CD4-positive, alpha-beta T cell (primary cell): ENCODE measurements around the gene NACC2. TPM values are rescaled to one million over a fixed set of nuclear protein-coding genes. Genes with fewer than 3 reads are reported as not detected.
A peak's percentile ranks its signal among the peaks of the same experiment; 100 is the strongest.

Experiments used
- ATAC-seq: fragments of 200-7000 bp; cut with Tn5 transposase; one replicate; pipeline ENCODE4 v1.10.0; 2022; ENCODE audit warnings: mild to moderate bottlenecking; ENCODE audit not compliant: poor library complexity
- CTCF ChIA-PET: fragments of 350-600 bp; sonication (Branson Sonifier 250); formaldehyde crosslinking; loops from one replicate; lab custom pipeline; 2021; ENCODE audit warnings: antibody characterized with exemption, inconsistent platforms; lab: Charles Lee
- POLR2A ChIA-PET: fragments of 350-600 bp; sonication (Branson Sonifier 250); formaldehyde crosslinking; loops from one replicate; lab custom pipeline; 2021; ENCODE audit warnings: antibody characterized with exemption, inconsistent platforms; lab: Charles Lee
- DNase-seq, 14 experiments: peaks; one replicate each; pipeline ENCODE4 v3.0.0-alpha.2; 2013 to 2020; ENCODE audit warnings: mixed read lengths in 2 of 14
- H3K27ac ChIP-seq, 2 donors: one replicate each; pipeline versions ENCODE4 v1.5.1 to v1.7.0; 2013; ENCODE audit warnings: low read length in 2 of 2, low read depth in 1 of 2, mild to moderate bottlenecking in 1 of 2
- H3K27me3 ChIP-seq, 2 experiments: 1 replicate in 1 of 2; 2 replicates in 1 of 2; pipeline versions ENCODE4 v1.6.1 to v1.7.0; 2013; ENCODE audit warnings: low read length in 2 of 2, control low read depth in 1 of 2, mild to moderate bottlenecking in 1 of 2, moderate library complexity in 1 of 2; ENCODE audit not compliant: insufficient read depth in 2 of 2, control insufficient read depth in 1 of 2
- H3K36me3 ChIP-seq: one replicate; pipeline ENCODE4 v1.6.1; 2013; ENCODE audit warnings: low read length, control low read depth; ENCODE audit not compliant: insufficient read depth
- H3K4me1 ChIP-seq: one replicate; pipeline ENCODE4 v1.6.1; 2013; ENCODE audit warnings: low read length, control low read depth; ENCODE audit not compliant: insufficient read depth
- H3K4me3 ChIP-seq: one replicate; pipeline ENCODE4 v1.5.1; 2013; ENCODE audit warnings: mild to moderate bottlenecking, low read length, moderate library complexity
- H3K9me3 ChIP-seq, 2 experiments: 1 replicate in 1 of 2; 2 replicates in 1 of 2; pipeline versions ENCODE4 v1.6.1 to v1.7.0; 2013; ENCODE audit warnings: low read length in 2 of 2, mild to moderate bottlenecking in 2 of 2, control low read depth in 1 of 2, moderate library complexity in 1 of 2; ENCODE audit not compliant: control insufficient read depth in 1 of 2, insufficient read depth in 1 of 2
- H3K27ac Mint-ChIP-seq: one replicate; pipeline ENCODE4 v1.8.0; 2020; ENCODE audit warnings: mixed read lengths
- H3K27me3 Mint-ChIP-seq: one replicate; pipeline ENCODE4 v1.8.0; 2021; ENCODE audit warnings: mixed read lengths
- H3K36me3 Mint-ChIP-seq: one replicate; pipeline ENCODE4 v1.8.0; 2021; ENCODE audit warnings: low read depth, mixed read lengths
- H3K4me1 Mint-ChIP-seq: one replicate; pipeline ENCODE4 v1.8.0; 2021; ENCODE audit warnings: low read depth, mixed read lengths
- H3K4me3 Mint-ChIP-seq: one replicate; pipeline ENCODE4 v1.8.0; 2020; ENCODE audit warnings: mild to moderate bottlenecking, mixed read lengths
- H3K9me3 Mint-ChIP-seq: one replicate; pipeline ENCODE4 v1.8.0; 2020; ENCODE audit warnings: mixed read lengths
- CTCF ChIP-seq: fragments of 200-600 bp; IDR thresholded peaks from one replicate; pipeline ENCODE4 v1.8.0; 2022; ENCODE audit warnings: antibody characterized with exemption, mild to moderate bottlenecking
- intact Hi-C, 2 experiments: fragments of 100-400 bp; cut with DNase I in 1 of 2; cut with micrococcal nuclease in 1 of 2; formaldehyde crosslinking; loops; one replicate each; pipeline versions ENCODE4 v1.15.1 to v1.9.0; 2023 to 2025; cut with DNase I, micrococcal nuclease
- total RNA-seq, 174 experiments: library from RNA in 2 of 174; stranded (reverse) in 2 of 174; gene quantifications; one replicate each; pipeline ENCODE4 v1.2.3 and lab custom pipeline; 2021 to 2026

NACC2 gene
- total RNA-seq, 2 experiments from 2014 or later, result 2.1 to 2.7 TPM

- POLR2A ChIA-PET, result no interaction called here
- H3K9me3 ChIP-seq, result peaks cover 0 to 4% of the 10 kb centered on the region in 2 experiments
Measured at GRCh38 chr9:136138566-136138965, 43.5 kb upstream of the NACC2 start.

DNA sequence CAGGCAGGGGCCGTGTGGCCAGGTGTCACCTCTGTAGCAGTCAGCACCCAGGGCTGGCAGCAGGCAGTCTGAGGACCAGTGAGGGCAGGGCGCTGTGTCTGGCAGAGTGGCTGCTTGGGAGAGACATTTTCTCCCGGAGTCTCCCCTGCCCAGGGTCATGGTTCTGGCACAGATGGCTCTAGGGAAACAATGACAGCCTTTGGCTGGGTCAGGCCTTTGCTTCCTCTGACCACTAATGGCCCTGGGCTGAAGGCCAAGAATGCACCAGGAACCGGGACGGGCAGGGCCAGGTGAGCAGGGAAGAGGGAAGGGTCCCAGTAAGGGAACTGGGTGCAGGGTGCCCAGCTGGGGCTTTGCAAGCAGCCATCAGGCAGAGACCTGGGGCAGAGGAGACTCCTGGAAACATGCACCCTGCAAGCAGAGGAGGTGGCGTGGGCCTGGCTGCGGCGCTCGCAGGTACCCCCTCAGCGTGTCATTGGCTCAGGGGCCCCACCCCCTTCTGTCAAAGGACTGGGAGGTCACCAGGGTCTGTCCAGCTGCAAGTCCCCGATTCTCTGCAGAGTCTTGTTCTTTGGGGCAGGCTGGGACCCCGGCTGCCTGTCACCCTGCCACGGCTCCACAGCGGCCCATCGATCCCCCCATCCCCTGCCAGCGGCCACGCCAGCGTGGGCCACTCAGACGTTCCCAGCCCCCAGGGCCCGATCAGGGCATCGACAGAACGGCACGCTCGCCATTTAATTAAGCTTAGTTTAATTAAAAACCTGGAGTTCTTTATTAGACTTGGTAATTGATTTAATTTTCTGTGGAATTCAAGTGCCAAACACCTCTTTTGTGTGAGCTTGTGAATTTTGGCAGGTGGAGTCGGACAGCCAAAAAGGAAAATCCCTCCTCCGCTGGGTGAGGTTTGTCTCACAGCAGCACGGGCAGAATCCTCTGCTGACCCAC lies 42.5 kb upstream of the NACC2 start:
- Histone ChIP-seq H3K4me1 (peaks cover 8% of the 10 kb centered on the region), H3K4me3 (no peak overlapping the region), H3K9me3 (peaks cover 0 to 4% of the 10 kb centered on the region in 2 experiments), H3K27me3 (peaks cover 24 to 32% of the 10 kb centered on the region in 2 experiments), H3K27ac (no peak overlapping the region), H3K36me3 (no peaks in the 10 kb centered on the region)
- intact Hi-C loops, result no loop called here
- no peak overlapping the region for H3K4me3 Mint-ChIP-seq
- ATAC-seq (no peak), DNase-seq (no peak)
- no peak for TF ChIP-seq CTCF
- ChIA-PET POLR2A (no interaction called here), CTCF (no interaction called here)
- H3K27me3 Mint-ChIP-seq, result peaks cover 38% of the 10 kb centered on the region
- no peak overlapping the region for H3K27ac Mint-ChIP-seq
- no peaks in the 10 kb centered on the region for H3K36me3 Mint-ChIP-seq
- H3K9me3 Mint-ChIP-seq, result no peaks in the 10 kb centered on the region
- peaks cover 6% of the 10 kb centered on the region for H3K4me1 Mint-ChIP-seq

More at GRCh38 chr9:136138566-136138965, 43.5 kb upstream of the NACC2 start:
- no peak overlapping the region for H3K4me3 Mint-ChIP-seq
- no peak for TF ChIP-seq CTCF
- no peak overlapping the region for H3K27ac Mint-ChIP-seq
- Histone ChIP-seq H3K4me1 (peaks cover 4% of the 10 kb centered on the region), H3K27ac (no peak overlapping the region), H3K27me3 (peaks cover 22 to 27% of the 10 kb centered on the region in 2 experiments), H3K4me3 (no peak overlapping the region), H3K36me3 (no peaks in the 10 kb centered on the region)
- ATAC-seq (no peak), DNase-seq (peak in 9 of 14 experiments; percentile 19 to 59 (median 34))
- intact Hi-C loops, result no loop called here
- H3K27me3 Mint-ChIP-seq, result peaks cover 36% of the 10 kb centered on the region
- peaks cover 6% of the 10 kb centered on the region for H3K4me1 Mint-ChIP-seq
- no peaks in the 10 kb centered on the region for H3K36me3 Mint-ChIP-seq
- CTCF ChIA-PET, result no interaction called here
- no peaks in the 10 kb centered on the region for H3K9me3 Mint-ChIP-seq

GRCh38 chr9:136136127-136136925 lies 41.2 kb upstream of the NACC2 start:
- H3K9me3 Mint-ChIP-seq, result no peaks in the 10 kb centered on the region
- peaks cover 32 to 43% of the 10 kb centered on the region in 2 experiments for H3K27me3 ChIP-seq
- H3K27ac Mint-ChIP-seq, result no peak overlapping the region
- peaks cover 0 to 10% of the 10 kb centered on the region in 2 experiments for H3K9me3 ChIP-seq
- H3K4me1 ChIP-seq, result peaks cover 8% of the 10 kb centered on the region
- peaks cover 6% of the 10 kb centered on the region for H3K4me1 Mint-ChIP-seq
- peaks cover 46% of the 10 kb centered on the region for H3K27me3 Mint-ChIP-seq
- H3K27ac ChIP-seq, result no peak overlapping the region
- ChIA-PET CTCF (no interaction called here), POLR2A (no interaction called here)
- H3K36me3 ChIP-seq, result no peaks in the 10 kb centered on the region
- H3K4me3 ChIP-seq, result no peak overlapping the region
- no peak overlapping the region for H3K4me3 Mint-ChIP-seq
- no peak for ATAC-seq
- intact Hi-C loops, result no loop called here
- H3K36me3 Mint-ChIP-seq, result no peaks in the 10 kb centered on the region
- DNase-seq, result no peak
- no peak for TF ChIP-seq CTCF
